CD4-positive, alpha-beta memory T cell (primary cell): ENCODE results near the gene SIGLEC9. TPM values are rescaled to one million over a fixed set of nuclear protein-coding genes. Genes with fewer than 3 reads are reported as not detected.
A peak's percentile ranks its signal among the peaks of the same experiment; 100 is the strongest.

Experiments
- CTCF ChIA-PET: fragments of 350-600 bp; sonication (Branson Sonifier 250); formaldehyde crosslinking; loops from one replicate; lab custom pipeline; 2021; ENCODE audit warnings: inconsistent platforms; ENCODE audit not compliant: partially characterized antibody; lab: Charles Lee
- POLR2A ChIA-PET: fragments of 350-600 bp; sonication (Branson Sonifier 250); formaldehyde crosslinking; loops from one replicate; lab custom pipeline; 2021; ENCODE audit not compliant: partially characterized antibody; lab: Charles Lee
- DNase-seq, 5 donors: peaks; one replicate each; pipeline versions ENCODE4 v3.0.0 to v3.0.0-alpha.2; 2020 to 2022; ENCODE audit warnings: mixed read lengths in 1 of 5
- H3K27ac ChIP-seq: one replicate; pipeline ENCODE4 v1.7.0; 2013; ENCODE audit warnings: low read depth, low read length
- H3K27me3 ChIP-seq: 2 replicates; pipeline ENCODE4 v1.7.0; 2013; ENCODE audit warnings: mild to moderate bottlenecking, low read length, moderate library complexity; ENCODE audit not compliant: insufficient read depth
- H3K36me3 ChIP-seq: 2 replicates; pipeline ENCODE4 v1.7.0; 2013; ENCODE audit warnings: mild to moderate bottlenecking, low read length, moderate library complexity; ENCODE audit not compliant: insufficient read depth
- H3K4me1 ChIP-seq: 2 replicates; pipeline ENCODE4 v1.7.0; 2013; ENCODE audit warnings: mild to moderate bottlenecking, low read length, moderate library complexity; ENCODE audit not compliant: insufficient read depth
- H3K4me3 ChIP-seq, 2 donors: one replicate each; pipeline ENCODE4 v1.7.0; 2013; ENCODE audit warnings: low read length in 2 of 2, mild to moderate bottlenecking in 1 of 2
- H3K9me3 ChIP-seq, 2 donors: one replicate each; pipeline ENCODE4 v1.7.0; 2013; ENCODE audit warnings: low read length in 2 of 2, control low read depth in 1 of 2; ENCODE audit not compliant: control insufficient read depth in 1 of 2
- H3K27ac Mint-ChIP-seq, 7 donors: one replicate each; pipeline ENCODE4 v1.8.0; 2020 to 2021; ENCODE audit warnings: mixed read lengths in 7 of 7, mild to moderate bottlenecking in 6 of 7, inconsistent platforms in 3 of 7, moderate library complexity in 3 of 7
- H3K27me3 Mint-ChIP-seq, 2 donors: one replicate each; pipeline ENCODE4 v1.8.0; 2020 to 2021; ENCODE audit warnings: mixed read lengths in 2 of 2
- H3K36me3 Mint-ChIP-seq, 2 donors: one replicate each; pipeline ENCODE4 v1.8.0; 2020 to 2021; ENCODE audit warnings: mixed read lengths in 2 of 2, inconsistent platforms in 1 of 2, mild to moderate bottlenecking in 1 of 2
- H3K4me1 Mint-ChIP-seq, 4 donors: one replicate each; pipeline ENCODE4 v1.8.0; 2020 to 2021; ENCODE audit warnings: mixed read lengths in 4 of 4, mild to moderate bottlenecking in 1 of 4
- H3K4me3 Mint-ChIP-seq, 8 donors: one replicate each; pipeline ENCODE4 v1.8.0; 2020 to 2021; ENCODE audit warnings: mixed read lengths in 8 of 8, mild to moderate bottlenecking in 7 of 8, moderate library complexity in 6 of 8, inconsistent platforms in 3 of 8
- H3K9me3 Mint-ChIP-seq, 8 donors: one replicate each; pipeline ENCODE4 v1.8.0; 2020 to 2021; ENCODE audit warnings: mixed read lengths in 8 of 8, mild to moderate bottlenecking in 5 of 8, inconsistent platforms in 3 of 8, moderate library complexity in 1 of 8
- intact Hi-C: fragments of 100-400 bp; cut with micrococcal nuclease; formaldehyde crosslinking; loops from one replicate; pipeline ENCODE4 v1.15.1; 2023
- polyA plus RNA-seq, 2 donors: library from polyadenylated mRNA; unstranded; fragments of 300-500 nt; fragmentation: Illumina TruSeq; gene quantifications; one replicate each; pipeline ENCODE4 v1.2.3, GENCODE V29; 2021
- total RNA-seq, 2 experiments: library from RNA; stranded (reverse); gene quantifications; one replicate each; pipeline ENCODE4 v1.2.3, GENCODE V29; 2021

The SIGLEC9 gene
- total and polyA plus RNA-seq, 4 experiments from 2014 or later = 2.4 to 3.9 (median 3.0) TPM

GRCh38 chr19:51147663-51148062, 23.0 kb downstream of the SIGLEC9 start:
- ChIA-PET POLR2A (no interaction called here), CTCF (interaction anchor here (1.2 to 2.5 kb wide), 3 partner anchors 9 to 11 kb away, joined by 3 to 12 read pairs (median 5); no protein-coding TSS in a partner anchor)
- Mint-ChIP-seq H3K4me3 (no peak overlapping the region), H3K4me1 (peaks cover 0 to 5% (median 2%) of the 10 kb centered on the region in 4 donors), H3K9me3 (peaks cover 0 to 5% (median under 1%) of the 10 kb centered on the region in 8 donors), H3K36me3 (no peaks in the 10 kb centered on the region), H3K27ac (peak overlapping the region in 3 of 7 donors; percentile 4 to 74 (median 47)), H3K27me3 (peaks cover 2 to 5% of the 10 kb centered on the region in 2 donors)
- no peak for DNase-seq
- Histone ChIP-seq H3K36me3 (no peaks in the 10 kb centered on the region), H3K27me3 (no peaks in the 10 kb centered on the region), H3K27ac (no peak overlapping the region), H3K9me3 (no peaks in the 10 kb centered on the region), H3K4me1 (no peaks in the 10 kb centered on the region), H3K4me3 (no peak overlapping the region)
- intact Hi-C loops = no loop called here

- peak overlapping the region in 1 of 7 donors; percentile 14 for H3K27ac Mint-ChIP-seq
- no peaks in the 10 kb centered on the region for H3K9me3 ChIP-seq
- peaks cover 0 to 5% (median under 1%) of the 10 kb centered on the region in 8 donors for H3K9me3 Mint-ChIP-seq
- intact Hi-C loops = no loop called here
- peaks cover 5% of the 10 kb centered on the region in 2 donors for H3K27me3 Mint-ChIP-seq
- no peaks in the 10 kb centered on the region for H3K4me1 ChIP-seq
- H3K4me3 ChIP-seq = no peak overlapping the region
- no peak overlapping the region for H3K4me3 Mint-ChIP-seq
- H3K27ac ChIP-seq = no peak overlapping the region
- ChIA-PET POLR2A (no interaction called here), CTCF (interaction anchor here (1.2 to 2.5 kb wide), 2 partner anchors 10 to 12 kb away, joined by 3 to 12 read pairs; no protein-coding TSS in a partner anchor)
- H3K36me3 ChIP-seq = no peaks in the 10 kb centered on the region
- peaks cover 0 to 5% (median 2%) of the 10 kb centered on the region in 4 donors for H3K4me1 Mint-ChIP-seq
- no peak for DNase-seq
- no peaks in the 10 kb centered on the region for H3K36me3 Mint-ChIP-seq
- H3K27me3 ChIP-seq = no peaks in the 10 kb centered on the region
These were observed 23.9 kb downstream of the SIGLEC9 start for GRCh38 chr19:51148580-51148979.

DNA sequence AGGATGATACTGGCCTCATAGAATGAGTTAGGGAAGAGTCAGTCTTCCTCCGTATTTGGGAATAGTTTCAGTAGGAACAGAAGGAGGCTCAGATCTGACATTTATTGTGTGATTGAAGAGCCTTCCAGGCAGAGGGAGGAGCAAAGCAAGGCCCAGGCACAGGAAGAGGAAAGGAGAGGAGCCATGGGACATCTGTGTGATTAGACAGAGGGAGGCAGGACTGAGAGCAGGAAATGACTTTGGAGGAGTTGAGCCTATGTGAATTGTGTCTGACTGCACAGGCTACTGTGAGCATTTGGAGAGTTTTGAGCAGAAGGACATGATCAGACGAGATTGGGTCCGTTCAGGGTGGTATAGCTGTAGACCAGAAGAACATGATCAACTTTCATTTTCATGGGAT, 25.9 kb downstream of the SIGLEC9 start:
- intact Hi-C loops = no loop called here

GRCh38 chr19:51156710-51157109, 32.0 kb downstream of the SIGLEC9 start:
- Mint-ChIP-seq H3K36me3 (no peaks in the 10 kb centered on the region), H3K27me3 (peaks cover 5 to 7% of the 10 kb centered on the region in 2 donors), H3K4me1 (peaks cover 6 to 8% (median 8%) of the 10 kb centered on the region in 4 donors), H3K9me3 (peaks cover 0 to 2% (median 0%) of the 10 kb centered on the region in 8 donors), H3K27ac (no peak overlapping the region), H3K4me3 (no peak overlapping the region)
- H3K9me3 ChIP-seq = no peaks in the 10 kb centered on the region
- CTCF ChIA-PET = interaction anchor here (0.8 to 5.4 kb wide), 6 partner anchors 9 to 69 kb away, joined by 4 to 45 read pairs (median 5); no protein-coding TSS in a partner anchor
- H3K4me3 ChIP-seq = no peak overlapping the region
- H3K27ac ChIP-seq = no peak overlapping the region
- H3K4me1 ChIP-seq = peaks cover 5% of the 10 kb centered on the region
- POLR2A ChIA-PET = no interaction called here
- no peak for DNase-seq
- H3K36me3 ChIP-seq = no peaks in the 10 kb centered on the region
- intact Hi-C loops = no loop called here
- no peaks in the 10 kb centered on the region for H3K27me3 ChIP-seq

More for the DNA sequence above, 25.9 kb downstream of the SIGLEC9 start:
- POLR2A ChIA-PET = no interaction called here
- Histone ChIP-seq H3K36me3 (no peaks in the 10 kb centered on the region), H3K27ac (no peak overlapping the region), H3K9me3 (no peaks in the 10 kb centered on the region), H3K4me1 (no peaks in the 10 kb centered on the region), H3K4me3 (no peak overlapping the region), H3K27me3 (no peaks in the 10 kb centered on the region)
- CTCF ChIA-PET = no interaction called here
- H3K4me3 Mint-ChIP-seq = no peak overlapping the region
- DNase-seq = no peak
- H3K36me3 Mint-ChIP-seq = no peaks in the 10 kb centered on the region
- no peak overlapping the region for H3K27ac Mint-ChIP-seq
- peaks cover 3 to 5% of the 10 kb centered on the region in 2 donors for H3K27me3 Mint-ChIP-seq
- peaks cover 0 to 5% (median 2%) of the 10 kb centered on the region in 4 donors for H3K4me1 Mint-ChIP-seq
- peaks cover 0 to 3% (median under 1%) of the 10 kb centered on the region in 8 donors for H3K9me3 Mint-ChIP-seq

DNA sequence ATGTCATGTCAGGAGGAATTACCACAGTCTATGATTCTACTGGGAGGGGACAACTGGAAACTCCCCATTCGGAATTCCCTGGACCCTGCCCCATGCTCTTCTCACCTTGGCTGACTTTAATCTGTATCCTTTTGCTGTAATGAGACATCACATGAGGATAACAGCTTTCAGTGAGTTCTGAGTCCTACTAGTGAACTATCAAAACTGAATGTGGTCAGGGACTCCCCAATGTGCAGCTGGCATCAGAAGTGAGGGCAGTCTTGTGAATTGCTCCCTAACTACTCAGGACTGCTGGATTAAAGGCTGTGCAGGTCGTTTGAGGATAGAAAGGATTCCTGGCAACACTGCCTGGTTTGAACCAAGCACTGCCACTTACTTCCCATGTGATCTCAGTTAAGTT, 32.6 kb downstream of the SIGLEC9 start:
- no peaks in the 10 kb centered on the region for H3K36me3 Mint-ChIP-seq
- H3K27me3 ChIP-seq = no peaks in the 10 kb centered on the region
- POLR2A ChIA-PET = interaction anchor here (1.2 kb wide), 1 partner anchor 33 kb away, joined by 4 read pairs; no protein-coding TSS in a partner anchor
- peaks cover 5% of the 10 kb centered on the region for H3K4me1 ChIP-seq
- H3K9me3 ChIP-seq = no peaks in the 10 kb centered on the region
- no peak overlapping the region for H3K4me3 Mint-ChIP-seq
- no peaks in the 10 kb centered on the region for H3K36me3 ChIP-seq
- H3K9me3 Mint-ChIP-seq = peaks cover 0 to 2% (median 0%) of the 10 kb centered on the region in 8 donors
- peaks cover 6 to 8% (median 8%) of the 10 kb centered on the region in 4 donors for H3K4me1 Mint-ChIP-seq
- CTCF ChIA-PET = interaction anchor here (0.8 to 5.4 kb wide), 10 partner anchors 9 to 55 kb away, joined by 3 to 45 read pairs (median 5); no protein-coding TSS in a partner anchor
- H3K27me3 Mint-ChIP-seq = peaks cover 5 to 7% of the 10 kb centered on the region in 2 donors
- no peak overlapping the region for H3K4me3 ChIP-seq
- no peak overlapping the region for H3K27ac ChIP-seq
- intact Hi-C loops = no loop called here
- peak overlapping the region in 1 of 7 donors; percentile 50 for H3K27ac Mint-ChIP-seq
- no peak for DNase-seq

GRCh38 chr19:51158474-51159129, 33.9 kb downstream of the SIGLEC9 start:
- peak overlapping the region in 1 of 7 donors; percentile 60 for H3K27ac Mint-ChIP-seq

DNA sequence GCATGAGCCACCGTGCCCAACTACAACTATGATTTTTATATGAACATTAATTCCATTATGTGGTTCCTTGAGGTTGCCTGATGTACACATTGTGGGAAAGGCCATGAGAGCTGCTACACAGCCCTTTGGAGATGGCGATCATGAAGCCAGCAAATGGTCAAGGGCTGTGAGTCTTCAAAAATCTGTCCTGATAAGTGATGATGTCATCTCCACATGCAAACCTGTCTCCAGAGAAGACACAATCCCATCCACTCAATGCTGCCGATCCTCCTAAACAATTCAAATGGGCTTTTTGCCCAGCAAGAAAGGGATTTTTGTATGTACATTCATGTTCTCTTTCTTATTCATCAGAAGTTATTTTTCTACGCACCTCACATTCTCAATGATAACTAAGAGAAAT, 35.0 kb downstream of the SIGLEC9 start:
- no peaks in the 10 kb centered on the region for H3K36me3 ChIP-seq
- no peaks in the 10 kb centered on the region for H3K36me3 Mint-ChIP-seq
- H3K27ac ChIP-seq = no peak overlapping the region
- intact Hi-C loops = no loop called here
- H3K27ac Mint-ChIP-seq = peak overlapping the region in 1 of 7 donors; percentile 66
- ChIA-PET CTCF (interaction anchor here (1.4 to 5.4 kb wide), 3 partner anchors 11 to 94 kb away, joined by 3 to 45 read pairs (median 4); no protein-coding TSS in a partner anchor), POLR2A (no interaction called here)
- no peaks in the 10 kb centered on the region for H3K27me3 ChIP-seq
- no peaks in the 10 kb centered on the region for H3K9me3 ChIP-seq
- H3K4me3 ChIP-seq = no peak overlapping the region
- DNase-seq = no peak
- peaks cover 2 to 7% of the 10 kb centered on the region in 2 donors for H3K27me3 Mint-ChIP-seq
- H3K4me3 Mint-ChIP-seq = no peak overlapping the region
- H3K4me1 ChIP-seq = peaks cover 5% of the 10 kb centered on the region
- no peaks in the 10 kb centered on the region for H3K9me3 Mint-ChIP-seq
- peaks cover 6 to 8% (median 8%) of the 10 kb centered on the region in 4 donors for H3K4me1 Mint-ChIP-seq

More at GRCh38 chr19:51158474-51159129, 33.9 kb downstream of the SIGLEC9 start:
- Mint-ChIP-seq H3K4me3 (peak overlapping the region in 1 of 8 donors; percentile 18), H3K36me3 (no peaks in the 10 kb centered on the region), H3K9me3 (no peaks in the 10 kb centered on the region), H3K4me1 (peaks cover 6 to 8% (median 8%) of the 10 kb centered on the region in 4 donors), H3K27me3 (peaks cover 2 to 7% of the 10 kb centered on the region in 2 donors)
- peaks cover 5% of the 10 kb centered on the region for H3K4me1 ChIP-seq
- H3K27ac ChIP-seq = no peak overlapping the region
- H3K27me3 ChIP-seq = no peaks in the 10 kb centered on the region
- intact Hi-C loops = loop anchor here (1.0 kb wide), 2 partner anchors 11 to 101 kb away; no protein-coding TSS in a partner anchor
- H3K9me3 ChIP-seq = no peaks in the 10 kb centered on the region
- no peaks in the 10 kb centered on the region for H3K36me3 ChIP-seq
- no peak overlapping the region for H3K4me3 ChIP-seq
- peak; percentile 49 to 66 (median 53) for DNase-seq
- POLR2A ChIA-PET = interaction anchor here (0.6 to 1.2 kb wide), 3 partner anchors 35 to 101 kb away, joined by 3 to 4 read pairs (median 4); no protein-coding TSS in a partner anchor
- CTCF ChIA-PET = interaction anchor here (0.9 to 5.4 kb wide), 11 partner anchors 11 to 95 kb away, joined by 3 to 45 read pairs (median 4); no protein-coding TSS in a partner anchor
